ENCODE data around the gene SYT14.

GRCh38 chr1:210201681-210202080 lies 263.7 kb downstream of the SYT14 start:
- no peak for TF ChIP-seq CTCF (conservative IDR thresholded peaks at IDR 0.05; ENCODE audit: low read length)
- no peak for TF ChIP-seq EZH2phosphoT487 (IDR thresholded peaks at IDR 0.05; ENCODE audit: borderline replicate concordance)
